ENCODE data around the gene ANKS6.

DNA sequence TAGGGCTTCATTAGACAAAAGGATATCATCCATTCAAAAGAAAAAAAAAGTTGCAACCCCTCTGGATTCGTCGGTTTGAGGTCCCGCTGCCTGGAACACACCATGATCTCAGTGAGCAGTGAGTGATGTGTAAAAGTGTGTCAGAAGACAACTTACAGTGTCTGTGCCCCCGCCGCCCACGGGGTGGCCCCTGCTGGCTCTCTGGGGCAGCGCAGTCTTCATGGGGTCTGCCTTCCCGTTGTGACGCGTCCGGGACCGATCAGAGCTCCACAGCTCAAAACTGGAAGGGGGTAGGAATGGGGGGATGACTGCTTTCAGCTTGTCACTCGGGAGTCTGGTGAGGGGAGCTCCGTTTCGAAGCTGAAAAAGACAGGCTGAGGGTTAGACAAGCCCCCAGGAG lies 22.6 kb downstream of the ANKS6 start:
- TF ChIP-seq POLR2A (IDR thresholded peaks at IDR 0.05): no peak
- TF ChIP-seq, protein P1, sequence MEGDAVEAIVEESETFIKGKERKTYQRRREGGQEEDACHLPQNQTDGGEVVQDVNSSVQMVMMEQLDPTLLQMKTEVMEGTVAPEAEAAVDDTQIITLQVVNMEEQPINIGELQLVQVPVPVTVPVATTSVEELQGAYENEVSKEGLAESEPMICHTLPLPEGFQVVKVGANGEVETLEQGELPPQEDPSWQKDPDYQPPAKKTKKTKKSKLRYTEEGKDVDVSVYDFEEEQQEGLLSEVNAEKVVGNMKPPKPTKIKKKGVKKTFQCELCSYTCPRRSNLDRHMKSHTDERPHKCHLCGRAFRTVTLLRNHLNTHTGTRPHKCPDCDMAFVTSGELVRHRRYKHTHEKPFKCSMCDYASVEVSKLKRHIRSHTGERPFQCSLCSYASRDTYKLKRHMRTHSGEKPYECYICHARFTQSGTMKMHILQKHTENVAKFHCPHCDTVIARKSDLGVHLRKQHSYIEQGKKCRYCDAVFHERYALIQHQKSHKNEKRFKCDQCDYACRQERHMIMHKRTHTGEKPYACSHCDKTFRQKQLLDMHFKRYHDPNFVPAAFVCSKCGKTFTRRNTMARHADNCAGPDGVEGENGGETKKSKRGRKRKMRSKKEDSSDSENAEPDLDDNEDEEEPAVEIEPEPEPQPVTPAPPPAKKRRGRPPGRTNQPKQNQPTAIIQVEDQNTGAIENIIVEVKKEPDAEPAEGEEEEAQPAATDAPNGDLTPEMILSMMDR (IDR thresholded peaks at IDR 0.05): no peak

Measured in esophagus squamous epithelium (tissue), 4 donors.